ENCODE measurements around the gene SIAH1. TPM values are rescaled to one million over a fixed set of nuclear protein-coding genes. Genes with fewer than 3 reads are reported as not detected.
A peak's percentile ranks its signal among the peaks of the same experiment; 100 is the strongest.
"Not testable (repeated sequence)": the region's sequence is repeated elsewhere in the genome, so short reads cannot be mapped to it uniquely, and the experiment has no call there.

Gene SIAH1
- total RNA-seq, 1 donor from 2014 or later, result 24.8 TPM

- intact Hi-C loops (cut with DNase I), result no loop called here
Measured at GRCh38 chr16:48372744-48373143, 12.5 kb downstream of the SIAH1 start.

GRCh38 chr16:48371393-48371780 lies 13.8 kb downstream of the SIAH1 start:
- Histone ChIP-seq H3K27me3 (no peaks in the 10 kb centered on the region), H3K4me1 (peaks cover 62% of the 10 kb centered on the region), H3K27ac (no peak overlapping the region), H3K4me3 (no peak overlapping the region), H3K36me3 (no peaks in the 10 kb centered on the region), H3K9me3 (no peaks in the 10 kb centered on the region)
- no peak for DNase-seq
- ATAC-seq, result no peak
- no peak for TF ChIP-seq CTCF (IDR thresholded peaks at IDR 0.05)
- intact Hi-C loops (cut with DNase I), result no loop called here

More at GRCh38 chr16:48372744-48373143, 12.5 kb downstream of the SIAH1 start:
- no peaks in the 10 kb centered on the region for H3K27me3 ChIP-seq
- no peak for TF ChIP-seq CTCF (IDR thresholded peaks at IDR 0.05)
- no peaks in the 10 kb centered on the region for H3K9me3 ChIP-seq
- DNase-seq (no peak), ATAC-seq (no peak)
- no peak overlapping the region for H3K27ac ChIP-seq
- H3K36me3 ChIP-seq, result no peaks in the 10 kb centered on the region
- H3K4me3 ChIP-seq, result no peak overlapping the region
- peaks cover 60% of the 10 kb centered on the region for H3K4me1 ChIP-seq

- H3K4me3 ChIP-seq; DNase-seq; H3K27me3 ChIP-seq; H3K9me3 ChIP-seq; H3K36me3 ChIP-seq; H3K27ac ChIP-seq; intact Hi-C loops (cut with DNase I): not testable (repeated sequence)
- ATAC-seq, result peak; percentile 66
- peaks cover 58% of the 10 kb centered on the region for H3K4me1 ChIP-seq
Measured at GRCh38 chr16:48370668-48371392, 14.4 kb downstream of the SIAH1 start.

GRCh38 chr16:48370229-48370628 lies 15.0 kb downstream of the SIAH1 start:
- TF ChIP-seq CTCF (IDR thresholded peaks at IDR 0.05), result no peak
- Histone ChIP-seq H3K4me1 (peaks cover 58% of the 10 kb centered on the region), H3K36me3 (no peaks in the 10 kb centered on the region), H3K27me3 (no peaks in the 10 kb centered on the region), H3K9me3 (no peaks in the 10 kb centered on the region), H3K4me3 (no peak overlapping the region), H3K27ac (no peak overlapping the region)
- DNase-seq, result no peak
- ATAC-seq, result no peak
- intact Hi-C loops (cut with DNase I), result no loop called here

- no peaks in the 10 kb centered on the region for H3K27me3 ChIP-seq
- H3K27ac ChIP-seq, result no peak overlapping the region
- ATAC-seq, result no peak
- TF ChIP-seq CTCF (IDR thresholded peaks at IDR 0.05), result no peak
- H3K4me1 ChIP-seq, result peaks cover 58% of the 10 kb centered on the region
- no peak for DNase-seq
- intact Hi-C loops (cut with DNase I), result no loop called here
- H3K36me3 ChIP-seq, result no peaks in the 10 kb centered on the region
- no peaks in the 10 kb centered on the region for H3K9me3 ChIP-seq
- H3K4me3 ChIP-seq, result no peak overlapping the region
Measured at GRCh38 chr16:48369765-48370164, 15.4 kb downstream of the SIAH1 start.

GRCh38 chr16:48367441-48368049 lies 17.7 kb downstream of the SIAH1 start:
- Histone ChIP-seq H3K4me3 (no peak overlapping the region), H3K9me3 (no peaks in the 10 kb centered on the region), H3K4me1 (peaks cover 55% of the 10 kb centered on the region), H3K27ac (no peak overlapping the region), H3K27me3 (no peaks in the 10 kb centered on the region), H3K36me3 (no peaks in the 10 kb centered on the region)
- TF ChIP-seq CTCF (IDR thresholded peaks at IDR 0.05), result no peak
- intact Hi-C loops (cut with DNase I), result no loop called here
- DNase-seq, result no peak
- no peak for ATAC-seq

Data from upper lobe of right lung (tissue), 1 donor.